Measurements from ENCODE around the gene ITPR1.

ITPR1 gene

GRCh38 chr3:4707324-4707723 lies 214.2 kb downstream of the ITPR1 start:
- no peak for TF ChIP-seq CTCF (conservative IDR thresholded peaks at IDR 0.05; ENCODE audit: low read depth, low read length)
- H3K4me3 ChIP-seq (ENCODE audit: low read length): no peak overlapping the region
- DNase-seq (ENCODE audit: low read depth): no peak

DNA sequence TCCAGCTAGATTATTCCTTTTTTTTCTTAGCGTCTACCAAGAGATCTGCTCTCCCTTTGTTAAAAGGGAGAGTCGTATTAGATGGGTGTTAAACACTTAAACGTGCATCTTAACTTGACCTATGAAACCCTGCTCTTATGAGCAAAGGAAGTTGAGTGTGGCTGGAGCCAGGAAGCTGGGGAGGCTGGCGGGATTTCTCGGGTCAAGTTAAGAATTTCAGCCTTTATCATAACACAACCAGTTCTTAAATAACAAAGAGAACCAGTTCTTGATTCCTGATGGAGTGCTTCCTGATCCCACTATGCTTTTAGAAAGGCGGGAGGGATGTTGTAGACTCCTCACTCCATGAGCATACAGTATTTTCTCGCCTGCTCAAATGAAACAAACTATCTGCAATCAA lies 215.1 kb downstream of the ITPR1 start:
- DNase-seq (ENCODE audit: low read depth): no peak
- no peak overlapping the region for H3K4me3 ChIP-seq (ENCODE audit: low read length)
- TF ChIP-seq CTCF (conservative IDR thresholded peaks at IDR 0.05; ENCODE audit: low read depth, low read length): no peak

DNA sequence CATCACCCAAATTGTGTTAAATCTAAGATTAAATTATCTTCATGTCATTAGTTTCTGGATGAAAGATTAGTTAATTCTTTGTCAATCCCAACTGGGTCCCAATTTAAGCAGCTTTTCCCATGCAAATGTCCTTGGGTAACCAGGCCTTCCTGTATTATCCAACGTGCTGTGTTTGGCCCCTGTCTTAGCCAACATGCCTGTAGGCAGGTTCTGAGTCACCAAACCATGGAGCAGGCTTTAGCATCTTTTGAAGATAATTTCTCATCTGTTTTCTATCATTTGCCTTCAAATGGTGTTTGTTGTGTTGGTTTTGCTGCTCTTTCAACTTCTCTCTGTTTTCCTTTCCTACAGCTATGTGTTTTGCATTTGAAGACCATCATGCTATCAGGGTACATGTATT lies 216.2 kb downstream of the ITPR1 start:
- H3K4me3 ChIP-seq (ENCODE audit: low read length): no peak overlapping the region
- no peak for TF ChIP-seq CTCF (conservative IDR thresholded peaks at IDR 0.05; ENCODE audit: low read depth, low read length)
- no peak for DNase-seq (ENCODE audit: low read depth)

DNA sequence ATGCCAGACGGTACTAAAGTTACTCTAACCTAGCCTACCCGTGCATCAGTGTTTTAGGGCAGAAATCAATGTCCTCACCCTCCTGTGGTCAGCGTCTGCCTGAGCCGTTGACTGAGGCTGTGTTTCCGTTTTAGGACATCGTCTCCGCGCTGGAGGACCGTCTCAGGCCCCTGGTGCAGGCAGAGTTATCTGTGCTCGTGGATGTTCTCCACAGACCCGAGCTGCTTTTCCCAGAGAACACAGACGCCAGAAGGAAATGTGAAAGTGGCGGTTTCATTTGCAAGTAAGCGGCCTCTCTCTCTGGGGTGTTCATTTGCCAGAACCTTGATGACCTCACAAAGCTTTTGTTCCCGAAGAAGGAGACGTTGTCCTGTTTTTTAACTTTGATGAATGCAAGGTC lies 217.0 kb downstream of the ITPR1 start:
- no peak for TF ChIP-seq CTCF (conservative IDR thresholded peaks at IDR 0.05; ENCODE audit: low read depth, low read length)
- no peak overlapping the region for H3K4me3 ChIP-seq (ENCODE audit: low read length)
- no peak for DNase-seq (ENCODE audit: low read depth)

GRCh38 chr3:4711680-4711992 lies 218.5 kb downstream of the ITPR1 start:
- H3K4me3 ChIP-seq (ENCODE audit: low read length): no peak overlapping the region
- TF ChIP-seq CTCF (conservative IDR thresholded peaks at IDR 0.05; ENCODE audit: low read depth, low read length): no peak
- no peak for DNase-seq (ENCODE audit: low read depth)

- no peak overlapping the region for H3K4me3 ChIP-seq (ENCODE audit: low read length)
- TF ChIP-seq CTCF (conservative IDR thresholded peaks at IDR 0.05; ENCODE audit: low read depth, low read length): no peak
- DNase-seq (ENCODE audit: low read depth): no peak
These were observed 219.0 kb downstream of the ITPR1 start for GRCh38 chr3:4712109-4712508.

- TF ChIP-seq CTCF (conservative IDR thresholded peaks at IDR 0.05; ENCODE audit: low read depth, low read length): no peak
- no peak for DNase-seq (ENCODE audit: low read depth)
- no peak overlapping the region for H3K4me3 ChIP-seq (ENCODE audit: low read length)
These were observed 220.9 kb downstream of the ITPR1 start for GRCh38 chr3:4714045-4714444.
